SU-DHL-6 (cell line): ENCODE data around the gene JHY.

Source experiments
- H2AFZ ChIP-seq: fragments of 200-600 bp; sonication (generic); 2 replicates; pipeline ENCODE4 v1.6.1; 2014; ENCODE audit warnings: low read depth, mild to moderate bottlenecking, moderate library complexity, mixed read lengths, antibody characterized with exemption, low read length; ENCODE audit not compliant: severe bottlenecking
- H3F3A ChIP-seq: fragments of 200-600 bp; shearing (Covaris generic); 2 replicates; pipeline ENCODE4 v1.6.0; 2016; ENCODE audit warnings: antibody characterized with exemption, mild to moderate bottlenecking; ENCODE audit not compliant: insufficient read depth
- H3K27ac ChIP-seq: fragments of 200-600 bp; sonication (generic); 2 replicates; pipeline ENCODE4 v1.5.1; 2016; ENCODE audit warnings: low read depth, mild to moderate bottlenecking, low read length, moderate library complexity, mixed read lengths
- H3K27me3 ChIP-seq: fragments of 200-600 bp; sonication (generic), shearing (Covaris generic); 2 replicates; pipeline ENCODE4 v1.6.0; 2014; ENCODE audit warnings: mild to moderate bottlenecking, low read length
- H3K36me3 ChIP-seq: fragments of 200-600 bp; sonication (generic); 2 replicates; pipeline ENCODE4 v1.6.1; 2014; ENCODE audit warnings: mild to moderate bottlenecking, low read length, mixed read lengths
- H3K4me2 ChIP-seq: fragments of 300-600, 200-600 bp; shearing (Covaris generic), sonication (generic); 2 replicates; pipeline ENCODE4 v1.6.0; 2014; ENCODE audit warnings: low read length, low read depth, mild to moderate bottlenecking; ENCODE audit not compliant: poor library complexity, severe bottlenecking
- H3K4me3 ChIP-seq: fragments of 200-600 bp; sonication (generic); 2 replicates; pipeline ENCODE4 v1.5.1; 2014; ENCODE audit warnings: antibody characterized with exemption, low read length, mild to moderate bottlenecking, mixed read lengths; ENCODE audit not compliant: insufficient read depth, poor library complexity, severe bottlenecking
- H3K79me2 ChIP-seq: fragments of 200-600 bp; sonication (generic); 2 replicates; pipeline ENCODE4 v1.6.1; 2014; ENCODE audit warnings: mild to moderate bottlenecking, low read length, moderate library complexity; ENCODE audit not compliant: insufficient read depth
- H3K9ac ChIP-seq: fragments of 200-600 bp; sonication (generic); 2 replicates; pipeline ENCODE4 v1.7.0; 2014; ENCODE audit warnings: mild to moderate bottlenecking, low read length
- H3K9me2 ChIP-seq: fragments of 200-600 bp; sonication (generic); replicated peaks from 2 replicates; pipeline ENCODE4 v1.6.1; 2014; ENCODE audit warnings: low read length; ENCODE audit not compliant: insufficient read depth
- H3K9me3 ChIP-seq: fragments of 200-600 bp; sonication (generic); 2 replicates; pipeline ENCODE4 v1.6.1; 2014; ENCODE audit warnings: low read length, mixed read lengths; ENCODE audit not compliant: insufficient read depth
- H4K20me1 ChIP-seq: fragments of 200-600 bp; sonication (generic); 2 replicates; pipeline ENCODE4 v1.6.1; 2014; ENCODE audit warnings: low read depth, mild to moderate bottlenecking, antibody characterized with exemption, low read length, moderate library complexity, mixed read lengths
- EZH2phosphoT487 ChIP-seq: fragments of 200-600 bp; sonication (generic), shearing (Covaris generic); conservative IDR thresholded peaks from 2 replicates; pipeline ENCODE4 v1.6.1; 2018; ENCODE audit warnings: mild to moderate bottlenecking, antibody characterized with exemption, low read length, moderate library complexity, mixed read lengths
- TF ChIP-seq, protein P1 (sequence below): fragments of 200-600 bp; sonication (generic); IDR thresholded peaks from one replicate; pipeline ENCODE4 v1.5.1; 2017; ENCODE audit warnings: antibody characterized with exemption, mild to moderate bottlenecking, low read length, moderate library complexity; ENCODE audit not compliant: insufficient read depth, poor library complexity, severe bottlenecking

Gene JHY

DNA sequence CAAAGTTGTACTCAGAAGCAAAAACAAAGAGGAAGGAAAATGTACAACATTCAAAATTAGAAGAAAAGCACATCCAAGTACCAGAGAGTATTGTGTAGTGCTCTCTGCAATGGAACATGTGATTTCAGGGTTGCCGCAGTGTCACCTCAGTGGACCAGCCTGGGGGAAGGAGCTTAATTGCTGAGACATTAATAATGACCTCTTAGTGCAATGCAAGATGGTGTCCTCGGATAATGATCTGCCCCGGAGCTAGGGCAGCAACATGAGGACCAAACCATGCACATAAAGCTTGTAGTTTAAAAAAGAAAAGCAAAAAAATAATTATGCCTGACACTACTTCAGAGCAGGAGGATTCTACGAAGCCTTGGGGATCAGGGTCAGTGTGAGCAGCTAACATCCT, 11.3 kb upstream of the JHY start:
- Histone ChIP-seq H2AFZ (no peak overlapping the region), H3K9me3 (no peaks in the 10 kb centered on the region), H3K9ac (no peak overlapping the region), H3K27me3 (no peaks in the 10 kb centered on the region), H3F3A (no peaks in the 10 kb centered on the region), H3K36me3 (no peaks in the 10 kb centered on the region), H3K4me2 (no peak overlapping the region), H3K9me2 (no peaks in the 10 kb centered on the region), H3K4me3 (no peak overlapping the region), H4K20me1 (no peaks in the 10 kb centered on the region), H3K79me2 (no peaks in the 10 kb centered on the region), H3K27ac (no peak overlapping the region)
- TF ChIP-seq EZH2phosphoT487, result no peak
- TF ChIP-seq, protein P1, sequence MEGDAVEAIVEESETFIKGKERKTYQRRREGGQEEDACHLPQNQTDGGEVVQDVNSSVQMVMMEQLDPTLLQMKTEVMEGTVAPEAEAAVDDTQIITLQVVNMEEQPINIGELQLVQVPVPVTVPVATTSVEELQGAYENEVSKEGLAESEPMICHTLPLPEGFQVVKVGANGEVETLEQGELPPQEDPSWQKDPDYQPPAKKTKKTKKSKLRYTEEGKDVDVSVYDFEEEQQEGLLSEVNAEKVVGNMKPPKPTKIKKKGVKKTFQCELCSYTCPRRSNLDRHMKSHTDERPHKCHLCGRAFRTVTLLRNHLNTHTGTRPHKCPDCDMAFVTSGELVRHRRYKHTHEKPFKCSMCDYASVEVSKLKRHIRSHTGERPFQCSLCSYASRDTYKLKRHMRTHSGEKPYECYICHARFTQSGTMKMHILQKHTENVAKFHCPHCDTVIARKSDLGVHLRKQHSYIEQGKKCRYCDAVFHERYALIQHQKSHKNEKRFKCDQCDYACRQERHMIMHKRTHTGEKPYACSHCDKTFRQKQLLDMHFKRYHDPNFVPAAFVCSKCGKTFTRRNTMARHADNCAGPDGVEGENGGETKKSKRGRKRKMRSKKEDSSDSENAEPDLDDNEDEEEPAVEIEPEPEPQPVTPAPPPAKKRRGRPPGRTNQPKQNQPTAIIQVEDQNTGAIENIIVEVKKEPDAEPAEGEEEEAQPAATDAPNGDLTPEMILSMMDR, result no peak

DNA sequence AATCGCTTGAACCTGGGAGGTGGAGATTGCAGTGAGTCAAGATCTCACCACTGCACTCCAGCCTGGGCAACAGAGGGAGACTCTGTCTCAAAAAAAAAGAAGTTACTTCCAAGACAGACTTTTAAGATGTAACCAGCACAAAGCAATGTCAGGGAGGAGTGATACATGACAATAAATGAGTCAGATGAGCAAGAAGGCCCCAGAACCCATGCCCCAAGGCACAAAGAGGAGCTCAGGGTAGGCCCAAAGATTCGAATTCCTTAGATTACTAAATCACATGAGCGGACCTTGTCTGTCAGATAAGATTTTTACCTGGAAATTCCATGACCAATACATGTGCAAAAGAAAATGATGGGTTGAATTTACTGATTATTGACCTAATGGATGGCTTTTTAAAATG, 10.5 kb upstream of the JHY start:
- H3K9me2 ChIP-seq, result no peaks in the 10 kb centered on the region
- TF ChIP-seq EZH2phosphoT487, result no peak
- TF ChIP-seq, protein P1, result no peak
- no peaks in the 10 kb centered on the region for H3K36me3 ChIP-seq
- H3K79me2 ChIP-seq, result no peaks in the 10 kb centered on the region
- H3F3A ChIP-seq, result no peaks in the 10 kb centered on the region
- no peak overlapping the region for H3K4me2 ChIP-seq
- H3K9me3 ChIP-seq, result no peaks in the 10 kb centered on the region
- H2AFZ ChIP-seq, result no peak overlapping the region
- no peak overlapping the region for H3K4me3 ChIP-seq
- no peak overlapping the region for H3K27ac ChIP-seq
- H4K20me1 ChIP-seq, result no peaks in the 10 kb centered on the region
- no peaks in the 10 kb centered on the region for H3K27me3 ChIP-seq
- no peak overlapping the region for H3K9ac ChIP-seq

DNA sequence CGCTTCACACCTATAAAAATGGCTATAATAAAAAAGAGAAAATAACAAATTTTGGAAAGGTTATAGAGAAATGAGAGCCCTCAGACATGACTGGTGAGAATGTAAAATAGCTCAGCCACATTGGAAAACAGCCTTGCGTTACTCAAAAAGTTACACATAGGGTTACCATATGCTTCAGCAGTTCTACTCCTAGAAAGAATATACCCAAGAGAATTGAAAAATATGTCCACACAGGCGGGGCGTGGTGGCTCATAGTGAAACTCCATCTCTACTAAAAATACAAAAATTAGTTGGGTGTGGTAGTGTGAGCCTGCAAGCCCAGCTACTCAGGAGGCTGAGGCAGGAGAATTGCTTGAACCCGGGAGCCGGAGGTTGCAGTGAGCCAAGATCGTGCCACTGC, 7.6 kb upstream of the JHY start:
- Histone ChIP-seq H3K9me2 (no peaks in the 10 kb centered on the region), H3F3A (no peaks in the 10 kb centered on the region), H3K27ac (no peak overlapping the region), H3K4me2 (no peak overlapping the region), H3K79me2 (no peaks in the 10 kb centered on the region), H4K20me1 (no peaks in the 10 kb centered on the region), H3K9ac (no peak overlapping the region), H3K27me3 (no peaks in the 10 kb centered on the region), H2AFZ (no peak overlapping the region), H3K36me3 (no peaks in the 10 kb centered on the region), H3K9me3 (no peaks in the 10 kb centered on the region), H3K4me3 (no peak overlapping the region)
- TF ChIP-seq EZH2phosphoT487, result no peak
- TF ChIP-seq, protein P1, result no peak

DNA sequence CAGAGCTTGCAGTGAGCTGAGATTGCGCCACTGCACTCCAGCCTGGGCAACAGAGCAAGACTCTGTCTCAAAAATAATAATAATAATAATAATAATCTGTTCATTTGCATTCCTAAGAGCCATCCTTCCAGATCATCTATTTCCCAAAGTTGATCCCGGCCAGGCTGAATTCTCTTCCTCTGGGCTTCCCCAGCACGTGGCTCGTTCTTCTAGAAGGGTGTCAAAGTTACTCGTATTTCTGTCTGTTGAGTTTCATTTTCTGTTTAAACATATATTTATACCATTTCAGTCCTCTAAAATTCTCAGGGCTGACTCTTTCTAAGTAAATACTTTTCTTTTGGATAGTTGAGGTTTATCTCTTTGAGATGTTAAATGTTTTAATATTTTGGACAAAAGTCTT, 4.8 kb upstream of the JHY start:
- H3K36me3 ChIP-seq, result no peaks in the 10 kb centered on the region
- no peak overlapping the region for H3K4me3 ChIP-seq
- H4K20me1 ChIP-seq, result no peaks in the 10 kb centered on the region
- H3F3A ChIP-seq, result no peaks in the 10 kb centered on the region
- no peak overlapping the region for H3K9ac ChIP-seq
- no peaks in the 10 kb centered on the region for H3K79me2 ChIP-seq
- H3K9me2 ChIP-seq, result no peaks in the 10 kb centered on the region
- H3K9me3 ChIP-seq, result no peaks in the 10 kb centered on the region
- H3K27me3 ChIP-seq, result no peaks in the 10 kb centered on the region
- no peak for TF ChIP-seq EZH2phosphoT487
- TF ChIP-seq, protein P1, result no peak
- no peak overlapping the region for H2AFZ ChIP-seq
- no peak overlapping the region for H3K27ac ChIP-seq
- no peak overlapping the region for H3K4me2 ChIP-seq
